HCT116 (cell line): Measurements from ENCODE around the gene FOS. TPM values are rescaled to one million over a fixed set of nuclear protein-coding genes. Genes with fewer than 3 reads are reported as not detected.

Source experiments
- ATAC-seq: fragments of 200-7000 bp; cut with Tn5 transposase; 2 replicates; pipeline ENCODE4 v1.9.1; 2020; ENCODE audit warnings: mild to moderate bottlenecking, moderate library complexity
- BruUV-seq: library from RNA; stranded (reverse); fragments of 400-500 nt; replicated peaks from 2 replicates; lab custom pipeline; 2021; lab: Mats Ljungman, UMichigan
- CTCF ChIA-PET: fragments of 300-600 bp; sonication (Branson Sonifier 250); formaldehyde crosslinking; loops from one replicate; lab custom pipeline; 2021; ENCODE audit warnings: antibody characterized with exemption; lab: Charles Lee
- POLR2A ChIA-PET: fragments of 300-600, 350-600 bp; sonication (Branson Sonifier 250); formaldehyde crosslinking; loops from one replicate; lab custom pipeline; 2021; ENCODE audit warnings: antibody characterized with exemption; lab: Charles Lee
- RAD21 ChIA-PET, 2 experiments: fragments of 300-600 bp; sonication (Branson Sonifier 250); formaldehyde crosslinking; loops; one replicate each; lab custom pipeline; 2023; ENCODE audit warnings: low total read pairs in 2 of 2; ENCODE audit not compliant: uncharacterized antibody in 2 of 2, unreplicated experiment in 2 of 2, low non-redundant PET in 1 of 2; lab: Charles Lee
- DNase-seq: peaks from one replicate; pipeline ENCODE4 v3.0.0-alpha.2; 2010; ENCODE audit warnings: low read depth, low spot score
- H2AFZ ChIP-seq: fragments of 200-600 bp; shearing (Covaris generic), sonication (generic); 2 replicates; pipeline ENCODE4 v1.6.1; 2017; ENCODE audit warnings: low read depth, mixed run types, mixed read lengths, antibody characterized with exemption, low read length; ENCODE audit not compliant: poor library complexity, severe bottlenecking
- H3K27ac ChIP-seq: 2 replicates; pipeline ENCODE4 v1.5.1; 2012; ENCODE audit warnings: low read depth, low read length
- H3K27me3 ChIP-seq: fragments of 200-600 bp; sonication (generic); 2 replicates; pipeline ENCODE4 v1.6.1; 2016; ENCODE audit warnings: mixed run types, low read length, mixed read lengths; ENCODE audit not compliant: insufficient read depth
- H3K36me3 ChIP-seq, 2 experiments: fragments of 200-500 bp in 1 of 2; fragments of 200-600 bp in 1 of 2; sonication (Bioruptor generic) in 1 of 2; sonication (generic) in 1 of 2; 2 replicates each; pipeline versions ENCODE4 v1.5.1 to v1.6.1; 2014 to 2016; ENCODE audit warnings: low read length in 2 of 2, inconsistent platforms in 1 of 2, mixed read lengths in 1 of 2, mixed run types in 1 of 2; ENCODE audit not compliant: insufficient read depth in 2 of 2, control insufficient read depth in 1 of 2
- H3K4me1 ChIP-seq, 2 experiments: fragments of 200-600 bp in 1 of 2; sonication (generic) in 1 of 2; 2 replicates each; pipeline versions ENCODE4 v1.5.1 to v1.6.1; 2012 to 2017; ENCODE audit warnings: low read length in 2 of 2, inconsistent platforms in 1 of 2, mild to moderate bottlenecking in 1 of 2, mixed read lengths in 1 of 2, mixed run types in 1 of 2, moderate library complexity in 1 of 2; ENCODE audit not compliant: insufficient read depth in 2 of 2, control insufficient read depth in 1 of 2
- H3K4me2 ChIP-seq: fragments of 200-600 bp; sonication (generic); 2 replicates; pipeline ENCODE4 v1.6.1; 2017; ENCODE audit warnings: mixed run types, low read length, mixed read lengths
- H3K4me3 ChIP-seq, 2 experiments: fragments of 200-600 bp in 1 of 2; sonication (generic) in 1 of 2; replicated peaks in 1 of 2; 2 replicates each; pipeline ENCODE4 v1.5.1; 2011 to 2016; ENCODE audit warnings: low read length in 2 of 2, control low read depth in 1 of 2, low read depth in 1 of 2, mild to moderate bottlenecking in 1 of 2, mixed read lengths in 1 of 2, mixed run types in 1 of 2
- H3K79me2 ChIP-seq: fragments of 200-600 bp; sonication (generic); 2 replicates; pipeline ENCODE4 v1.6.1; 2017; ENCODE audit warnings: mild to moderate bottlenecking, mixed run types, low read length, moderate library complexity, mixed read lengths; ENCODE audit not compliant: insufficient read depth
- H3K9ac ChIP-seq: fragments of 200-600 bp; sonication (generic); 2 replicates; pipeline ENCODE4 v1.6.1; 2016; ENCODE audit warnings: low read length, mixed read lengths
- H3K9me2 ChIP-seq: fragments of 200-600 bp; sonication (generic), shearing (Covaris generic); 2 replicates; pipeline ENCODE4 v1.6.1; 2017; ENCODE audit warnings: mixed run types, mild to moderate bottlenecking, moderate library complexity; ENCODE audit not compliant: insufficient read depth
- H3K9me3 ChIP-seq, 2 experiments: fragments of 200-500 bp in 1 of 2; fragments of 200-600 bp in 1 of 2; sonication (Bioruptor generic) in 1 of 2; sonication (generic) in 1 of 2; 2 replicates each; pipeline ENCODE4 v1.6.1; 2014 to 2017; ENCODE audit warnings: low read length in 2 of 2, mixed read lengths in 2 of 2, inconsistent platforms in 1 of 2, low read depth in 1 of 2, mild to moderate bottlenecking in 1 of 2, mixed run types in 1 of 2, moderate library complexity in 1 of 2; ENCODE audit not compliant: control insufficient read depth in 1 of 2, insufficient read depth in 1 of 2
- H4K20me1 ChIP-seq: fragments of 200-600 bp; sonication (generic), shearing (Covaris generic); 2 replicates; pipeline ENCODE4 v1.6.1; 2017; ENCODE audit warnings: mixed run types, mild to moderate bottlenecking, moderate library complexity; ENCODE audit not compliant: insufficient read depth
- ELF1 ChIP-seq: IDR thresholded peaks from 2 replicates; pipeline ENCODE4 v1.6.1; 2012; ENCODE audit warnings: low read depth, borderline replicate concordance
- EZH2 ChIP-seq: fragments of 200-600 bp; sonication (generic); IDR thresholded peaks from 2 replicates; pipeline ENCODE4 v1.6.1; 2017; ENCODE audit warnings: antibody characterized with exemption, mixed run types
- JUND ChIP-seq: IDR thresholded peaks from 2 replicates; pipeline ENCODE4 v1.6.1; 2012
- POLR2AphosphoS5 ChIP-seq: IDR thresholded peaks from 2 replicates; pipeline ENCODE4 v1.6.1; 2011; ENCODE audit warnings: mild to moderate bottlenecking, low read depth, low read length, moderate library complexity
- SP1 ChIP-seq: IDR thresholded peaks from 2 replicates; pipeline ENCODE4 v1.6.1; 2012; ENCODE audit warnings: low read depth
- SRF ChIP-seq: IDR thresholded peaks from 2 replicates; pipeline ENCODE4 v1.6.1; 2012; ENCODE audit warnings: low read depth
- TCF7L2 ChIP-seq: IDR thresholded peaks from 2 replicates; pipeline ENCODE4 v1.7.0; 2011; ENCODE audit warnings: borderline replicate concordance, inconsistent platforms; ENCODE audit not compliant: insufficient read depth, insufficient read length; ENCODE audit errors: extremely low read depth
- YY1 ChIP-seq: IDR thresholded peaks from 2 replicates; pipeline ENCODE4 v1.6.1; 2011; ENCODE audit warnings: low read length, low read depth, moderate library complexity, mild to moderate bottlenecking; ENCODE audit not compliant: insufficient replicate concordance; ENCODE audit errors: extremely low read depth
- ZNF274 ChIP-seq: fragments of 200-500 bp; sonication (Bioruptor generic); IDR thresholded peaks from 2 replicates; pipeline ENCODE4 v1.6.1; 2014; ENCODE audit warnings: mild to moderate bottlenecking, low read depth, low read length, inconsistent platforms
- intact Hi-C: fragments of 100-400 bp; cut with micrococcal nuclease; formaldehyde crosslinking; loops from 2 replicates; pipeline ENCODE4 v1.10.0; 2022
- total RNA-seq: library from RNA; stranded (reverse); gene quantifications from one replicate; pipeline ENCODE4 v1.2.1, GENCODE V29; 2021; ENCODE audit not compliant: unreplicated experiment
- TF ChIP-seq, protein P1 (sequence below): IDR thresholded peaks from 2 replicates; pipeline ENCODE4 v1.6.1; 2012

FOS gene
- total RNA-seq, 1 experiment from 2014 or later, result 50.4 TPM

DNA sequence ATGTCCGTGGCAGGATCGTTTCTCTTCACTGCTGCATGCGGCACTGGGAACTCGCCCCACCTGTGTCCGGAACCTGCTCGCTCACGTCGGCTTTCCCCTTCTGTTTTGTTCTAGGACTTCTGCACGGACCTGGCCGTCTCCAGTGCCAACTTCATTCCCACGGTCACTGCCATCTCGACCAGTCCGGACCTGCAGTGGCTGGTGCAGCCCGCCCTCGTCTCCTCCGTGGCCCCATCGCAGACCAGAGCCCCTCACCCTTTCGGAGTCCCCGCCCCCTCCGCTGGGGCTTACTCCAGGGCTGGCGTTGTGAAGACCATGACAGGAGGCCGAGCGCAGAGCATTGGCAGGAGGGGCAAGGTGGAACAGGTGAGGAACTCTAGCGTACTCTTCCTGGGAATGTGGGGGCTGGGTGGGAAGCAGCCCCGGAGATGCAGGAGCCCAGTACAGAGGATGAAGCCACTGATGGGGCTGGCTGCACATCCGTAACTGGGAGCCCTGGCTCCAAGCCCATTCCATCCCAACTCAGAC is 1.2 kb downstream of the FOS start:
- RAD21 ChIA-PET, result no interaction called here
- H3K9ac ChIP-seq, result peak overlapping the region; percentile 98
- no peak overlapping the region for H2AFZ ChIP-seq
- no peak for ATAC-seq
- H3K27ac ChIP-seq, result no peak overlapping the region; the same call in 1 of the 2 replicates
- H3K4me3 ChIP-seq, result peak overlapping the region; percentile 95 to 97
- H3K4me2 ChIP-seq, result peak overlapping the region; percentile 100
- no peaks in the 10 kb centered on the region for H3K27me3 ChIP-seq
- peaks cover 10 to 39% of the 10 kb centered on the region in 2 experiments for H3K4me1 ChIP-seq
- CTCF ChIA-PET, result no interaction called here
- intact Hi-C loops, result loop anchor here (2.0 kb wide), 1 partner anchor 15 kb away; no protein-coding TSS in a partner anchor
- peaks cover 20% of the 10 kb centered on the region for H3K79me2 ChIP-seq
- H4K20me1 ChIP-seq, result no peaks in the 10 kb centered on the region
- no peaks in the 10 kb centered on the region for H3K9me2 ChIP-seq
- peaks cover 16 to 22% of the 10 kb centered on the region in 2 experiments for H3K36me3 ChIP-seq
- no peak for DNase-seq
- TF ChIP-seq SP1, result no peak
- no peak for TF ChIP-seq TCF7L2
- no peak for TF ChIP-seq ELF1
- TF ChIP-seq EZH2, result no peak
- TF ChIP-seq ZNF274, result no peak
- H3K9me3 ChIP-seq, result no peaks in the 10 kb centered on the region
- BruUV-seq, result TSS peak; percentile 54
- POLR2A ChIA-PET, result interaction anchor here (1.5 kb wide), 1 partner anchor 14 kb away, joined by 10 read pairs; no protein-coding TSS in a partner anchor

DNA sequence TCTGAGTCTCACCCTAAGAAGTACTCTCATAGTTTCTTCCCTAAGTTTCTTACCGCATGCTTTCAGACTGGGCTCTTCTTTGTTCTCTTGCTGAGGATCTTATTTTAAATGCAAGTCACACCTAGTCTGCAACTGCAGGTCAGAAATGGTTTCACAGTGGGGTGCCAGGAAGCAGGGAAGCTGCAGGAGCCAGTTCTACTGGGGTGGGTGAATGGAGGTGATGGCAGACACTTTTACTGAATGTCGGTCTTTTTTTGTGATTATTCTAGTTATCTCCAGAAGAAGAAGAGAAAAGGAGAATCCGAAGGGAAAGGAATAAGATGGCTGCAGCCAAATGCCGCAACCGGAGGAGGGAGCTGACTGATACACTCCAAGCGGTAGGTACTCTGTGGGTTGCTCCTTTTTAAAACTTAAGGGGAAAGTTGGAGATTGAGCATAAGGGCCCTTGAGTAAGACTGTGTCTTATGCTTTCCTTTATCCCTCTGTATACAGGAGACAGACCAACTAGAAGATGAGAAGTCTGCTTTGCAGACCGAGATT is 1.7 kb downstream of the FOS start:
- H2AFZ ChIP-seq, result no peak overlapping the region
- H3K4me1 ChIP-seq, result peaks cover 10 to 39% of the 10 kb centered on the region in 2 experiments
- no peaks in the 10 kb centered on the region for H3K9me2 ChIP-seq
- no peaks in the 10 kb centered on the region for H3K9me3 ChIP-seq
- peak overlapping the region in 1 of 2 experiments; percentile 97; a peak in 2 of 4 replicates for H3K4me3 ChIP-seq
- DNase-seq, result no peak
- intact Hi-C loops, result no loop called here
- POLR2A ChIA-PET, result interaction anchor here (0.7 to 1.5 kb wide), 3 partner anchors 10 to 13 kb away, joined by 3 to 4 read pairs (median 3); no protein-coding TSS in a partner anchor
- ATAC-seq, result no peak
- peak; percentile 29; the same call in 1 of the 2 replicates for TF ChIP-seq POLR2AphosphoS5
- no peak for TF ChIP-seq SRF
- no peak for TF ChIP-seq YY1
- TF ChIP-seq, protein P1, sequence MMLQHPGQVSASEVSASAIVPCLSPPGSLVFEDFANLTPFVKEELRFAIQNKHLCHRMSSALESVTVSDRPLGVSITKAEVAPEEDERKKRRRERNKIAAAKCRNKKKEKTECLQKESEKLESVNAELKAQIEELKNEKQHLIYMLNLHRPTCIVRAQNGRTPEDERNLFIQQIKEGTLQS, result no peak
- TF ChIP-seq JUND, result no peak
- no peaks in the 10 kb centered on the region for H4K20me1 ChIP-seq
- BruUV-seq, result no TSS peak
- H3K27ac ChIP-seq, result no peak overlapping the region
- H3K79me2 ChIP-seq, result peaks cover 20% of the 10 kb centered on the region
- peaks cover 16 to 22% of the 10 kb centered on the region in 2 experiments for H3K36me3 ChIP-seq
- CTCF ChIA-PET, result no interaction called here
- peak overlapping the region; percentile 100 for H3K4me2 ChIP-seq
- H3K27me3 ChIP-seq, result no peaks in the 10 kb centered on the region
- RAD21 ChIA-PET, result no interaction called here
- H3K9ac ChIP-seq, result no peak overlapping the region
